HG02610 (cell line): Measurements from ENCODE around the gene STAC.
"Not testable (repeated sequence)": the region's sequence is repeated elsewhere in the genome, so short reads cannot be mapped to it uniquely, and the experiment has no call there.

Experiments
- ATAC-seq: cut with Tn5 transposase; IDR thresholded peaks from one replicate; pipeline ENCODE4 v1.9.1; 2021; ENCODE audit warnings: mild to moderate bottlenecking, moderate library complexity; ENCODE audit not compliant: unreplicated experiment

Gene STAC

GRCh38 chr3:36562945-36563344 is 182.6 kb downstream of the STAC start:
- no peak for ATAC-seq

GRCh38 chr3:36575241-36575640 is 194.9 kb downstream of the STAC start:
- no peak for ATAC-seq

- not testable (repeated sequence) for ATAC-seq
These were observed 198.1 kb downstream of the STAC start for GRCh38 chr3:36578418-36578817.

GRCh38 chr3:36579746-36580145 is 199.4 kb downstream of the STAC start:
- ATAC-seq, result no peak

- ATAC-seq, result no peak
These were observed 200.4 kb downstream of the STAC start for GRCh38 chr3:36580716-36581115.

GRCh38 chr3:36591959-36592358 is 211.7 kb downstream of the STAC start:
- no peak for ATAC-seq

- ATAC-seq, result no peak
These were observed 215.2 kb downstream of the STAC start for GRCh38 chr3:36595511-36595910.

GRCh38 chr3:36596419-36596818 is 216.1 kb downstream of the STAC start:
- ATAC-seq, result no peak

GRCh38 chr3:36597422-36597821 is 217.1 kb downstream of the STAC start:
- ATAC-seq, result no peak
